Measurements from ENCODE around the gene ECHS1. TPM values are rescaled to one million over a fixed set of nuclear protein-coding genes. Genes with fewer than 3 reads are reported as not detected.

ECHS1 gene
- total RNA-seq, 1 experiment from 2014 or later = 58.0 TPM

- TF ChIP-seq ZFX (IDR thresholded peaks at IDR 0.05) (no peak), EZH2phosphoT487 (IDR thresholded peaks at IDR 0.05; ENCODE audit: borderline replicate concordance) (no peak), POLR2AphosphoS5 (IDR thresholded peaks at IDR 0.05; ENCODE audit: low read depth, low read length) (no peak), ZNF274 (IDR thresholded peaks at IDR 0.05; ENCODE audit: low read depth, low read length) (no peak), SRF (IDR thresholded peaks at IDR 0.05; ENCODE audit: low read depth) (no peak), MAX (IDR thresholded peaks at IDR 0.05) (no peak), JUND (IDR thresholded peaks at IDR 0.05) (no peak), EZH2 (IDR thresholded peaks at IDR 0.05) (no peak), TCF7L2 (IDR thresholded peaks at IDR 0.05; ENCODE audit: borderline replicate concordance, extremely low read depth, insufficient read depth, insufficient read length) (no peak), SIN3A (IDR thresholded peaks at IDR 0.05; ENCODE audit: low read depth) (no peak)
- H3K4me2 ChIP-seq (ENCODE audit: low read length) = no peak overlapping the region
- ChIA-PET RAD21 (ENCODE audit: low non-redundant PET in 1 of 2, low total read pairs in 2 of 2, uncharacterized antibody in 2 of 2, unreplicated experiment in 2 of 2) (no interaction called here), POLR2A (no interaction called here), CTCF (no interaction called here)
- H3K9me2 ChIP-seq (ENCODE audit: insufficient read depth) = no peaks in the 10 kb centered on the region
- no TSS peak for BruUV-seq (replicated peaks)
- ATAC-seq (no peak), DNase-seq (ENCODE audit: low read depth, low spot score) (no peak)
- peaks cover 2 to 11% of the 10 kb centered on the region in 2 experiments for H3K4me1 ChIP-seq (ENCODE audit: control insufficient read depth in 1 of 2, insufficient read depth in 2 of 2, low read length in 2 of 2)
- H3K9me3 ChIP-seq (ENCODE audit: control insufficient read depth in 1 of 2, insufficient read depth in 1 of 2, low read depth in 1 of 2, low read length in 2 of 2) = no peaks in the 10 kb centered on the region
- H3K79me2 ChIP-seq (ENCODE audit: insufficient read depth, low read length) = no peaks in the 10 kb centered on the region
- no peak overlapping the region for H3K9ac ChIP-seq (ENCODE audit: low read length)
- no peaks in the 10 kb centered on the region for H3K36me3 ChIP-seq (ENCODE audit: control insufficient read depth in 1 of 2, insufficient read depth in 2 of 2, low read length in 2 of 2)
- no peak overlapping the region for H3K27ac ChIP-seq (ENCODE audit: low read depth, low read length)
- no peak overlapping the region for H3K4me3 ChIP-seq (replicated peaks in 1 of 2; ENCODE audit: low read depth in 1 of 2, low read length in 2 of 2)
- H3K27me3 ChIP-seq (ENCODE audit: insufficient read depth, low read length) = no peaks in the 10 kb centered on the region
- H4K20me1 ChIP-seq (ENCODE audit: insufficient read depth) = no peaks in the 10 kb centered on the region
- H2AFZ ChIP-seq (ENCODE audit: low read depth, low read length, poor library complexity, severe bottlenecking) = no peak overlapping the region
- intact Hi-C loops (cut with micrococcal nuclease) = no loop called here
Measured at GRCh38 chr10:133388973-133389818, 16.0 kb upstream of the ECHS1 start.
